ENCODE measurements around the gene LIPC. TPM values are rescaled to one million over a fixed set of nuclear protein-coding genes. Genes with fewer than 3 reads are reported as not detected.

LIPC gene
- total RNA-seq, 4 donors from 2014 or later = 0.48 to 8.2 (median 2.6) TPM; not detected in 1

DNA sequence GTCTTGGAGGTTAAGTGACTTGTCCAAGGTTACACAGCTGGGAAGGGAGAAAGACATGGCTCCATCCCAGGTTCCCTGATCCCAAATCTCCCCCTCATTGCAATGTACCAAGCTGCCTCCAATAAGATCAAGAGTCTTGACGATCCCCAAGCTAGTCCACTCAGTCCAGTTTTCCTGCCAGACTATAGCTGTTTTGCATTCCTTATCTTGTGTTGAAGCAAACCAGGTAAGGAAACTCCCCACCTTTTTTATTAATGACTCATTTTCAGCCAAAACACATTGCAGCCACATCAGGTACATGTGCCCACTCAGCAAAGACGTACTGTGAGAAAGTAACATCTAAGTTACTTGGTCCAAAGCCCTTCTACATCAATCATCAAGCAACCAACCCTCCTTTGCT lies 41.9 kb downstream of the LIPC start:
- intact Hi-C loops (cut with DNase I; ENCODE audit: low total_unique reads) = no loop called here
- H3K4me1 ChIP-seq = peaks cover 0 to 12% (median 0%) of the 10 kb centered on the region in 4 donors
- no peak for DNase-seq
- WGBS, 2 donors (ENCODE audit: low coverage in 1 of 2) = 60 to 68% methylated on average over 1 to 2 of the region's 2 CpGs
- H3K4me3 ChIP-seq = no peak overlapping the region
- no peaks in the 10 kb centered on the region for H3K36me3 ChIP-seq
- no peak for TF ChIP-seq EP300 (IDR thresholded peaks at IDR 0.05; ENCODE audit: low read depth)
- TF ChIP-seq, protein P1, sequence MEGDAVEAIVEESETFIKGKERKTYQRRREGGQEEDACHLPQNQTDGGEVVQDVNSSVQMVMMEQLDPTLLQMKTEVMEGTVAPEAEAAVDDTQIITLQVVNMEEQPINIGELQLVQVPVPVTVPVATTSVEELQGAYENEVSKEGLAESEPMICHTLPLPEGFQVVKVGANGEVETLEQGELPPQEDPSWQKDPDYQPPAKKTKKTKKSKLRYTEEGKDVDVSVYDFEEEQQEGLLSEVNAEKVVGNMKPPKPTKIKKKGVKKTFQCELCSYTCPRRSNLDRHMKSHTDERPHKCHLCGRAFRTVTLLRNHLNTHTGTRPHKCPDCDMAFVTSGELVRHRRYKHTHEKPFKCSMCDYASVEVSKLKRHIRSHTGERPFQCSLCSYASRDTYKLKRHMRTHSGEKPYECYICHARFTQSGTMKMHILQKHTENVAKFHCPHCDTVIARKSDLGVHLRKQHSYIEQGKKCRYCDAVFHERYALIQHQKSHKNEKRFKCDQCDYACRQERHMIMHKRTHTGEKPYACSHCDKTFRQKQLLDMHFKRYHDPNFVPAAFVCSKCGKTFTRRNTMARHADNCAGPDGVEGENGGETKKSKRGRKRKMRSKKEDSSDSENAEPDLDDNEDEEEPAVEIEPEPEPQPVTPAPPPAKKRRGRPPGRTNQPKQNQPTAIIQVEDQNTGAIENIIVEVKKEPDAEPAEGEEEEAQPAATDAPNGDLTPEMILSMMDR (IDR thresholded peaks at IDR 0.05) = no peak
- TF ChIP-seq POLR2AphosphoS5 (IDR thresholded peaks at IDR 0.05) = no peak
- TF ChIP-seq POLR2A (IDR thresholded peaks at IDR 0.05) = no peak
- H3K27me3 ChIP-seq = no peaks in the 10 kb centered on the region
- no peaks in the 10 kb centered on the region for H3K9me3 ChIP-seq
- in situ Hi-C loops (cut with MboI; ENCODE audit: low pct_ligation_motif_present in 1 of 4, low pct_unique_long_range_greater_than_20kb in 1 of 4, low sequenced_read_pairs in 3 of 4) = no loop called here
- H3K27ac ChIP-seq = no peak overlapping the region

DNA sequence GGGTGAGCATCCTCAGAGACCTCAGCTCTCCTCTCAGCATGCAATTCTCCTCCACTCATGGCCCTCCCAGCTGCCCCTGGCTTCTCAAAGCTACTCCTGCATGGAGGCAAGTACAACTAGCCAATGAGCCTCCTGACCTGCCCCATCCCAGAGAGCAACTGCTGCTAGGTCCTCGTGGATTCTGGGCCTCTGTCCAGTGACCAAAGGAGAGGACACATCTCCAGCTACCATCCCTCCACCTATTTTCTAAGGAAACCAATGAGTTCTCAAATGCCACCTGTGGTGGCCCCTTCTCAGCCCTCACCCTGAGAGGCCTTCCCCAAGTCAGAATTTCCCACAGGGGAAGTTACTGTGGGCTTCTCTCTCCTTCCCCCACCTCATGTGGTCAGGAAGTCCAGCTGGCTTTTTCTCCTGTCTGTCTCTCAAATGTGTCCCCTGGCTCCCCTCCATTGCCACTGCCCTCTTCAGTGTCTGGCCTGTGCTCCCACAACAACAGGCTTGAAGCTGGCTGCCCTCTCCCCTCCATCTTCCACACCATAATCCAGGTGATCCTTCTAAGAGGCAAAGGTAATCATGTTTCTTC lies 43.0 kb downstream of the LIPC start:
- intact Hi-C loops (cut with DNase I; ENCODE audit: low total_unique reads) = no loop called here

DNA sequence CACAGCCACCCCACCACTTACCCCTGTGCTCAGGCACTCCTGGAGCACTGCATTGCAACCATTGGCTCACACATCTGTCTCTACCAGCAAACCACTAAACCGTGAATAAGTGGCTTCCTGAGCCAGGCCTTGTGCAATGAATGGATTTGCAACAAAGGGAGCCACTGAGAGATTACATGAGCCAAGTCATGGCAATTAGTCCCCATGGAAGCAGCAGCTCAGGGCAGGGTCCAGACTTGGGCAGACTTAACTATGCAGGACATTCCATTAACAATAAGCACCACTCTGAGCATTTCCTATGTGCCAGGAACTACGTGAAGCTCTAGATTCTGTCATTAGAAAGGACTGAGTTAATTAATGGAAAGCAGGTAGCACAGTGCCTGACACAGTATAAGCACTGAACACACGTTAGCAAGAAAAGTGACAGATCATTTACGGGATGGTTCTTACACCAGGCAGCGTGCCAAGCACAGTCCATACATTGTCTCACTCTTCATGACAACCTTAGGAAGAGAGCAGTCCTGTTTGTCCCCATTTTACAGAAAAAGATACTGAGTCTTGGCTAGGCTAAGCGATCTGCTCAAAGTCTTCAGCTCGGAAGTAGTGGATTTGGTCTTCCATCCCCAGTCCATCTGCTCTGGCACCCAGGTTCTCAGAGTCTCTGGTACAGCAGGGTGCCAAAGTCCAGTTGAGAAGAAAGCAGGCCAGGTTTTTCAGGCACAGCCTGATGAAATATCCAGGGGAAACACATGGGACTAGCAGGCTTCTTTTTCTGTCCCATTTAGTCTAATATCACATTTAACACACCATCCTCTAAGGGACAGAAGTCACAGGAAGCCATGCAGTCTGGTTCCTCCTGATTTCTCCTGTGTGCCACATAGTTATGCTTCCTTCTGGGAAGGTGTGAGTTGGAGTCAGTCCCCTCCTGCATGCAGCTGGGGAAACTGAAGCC lies 44.1 kb downstream of the LIPC start:
- Histone ChIP-seq H3K36me3 (no peaks in the 10 kb centered on the region), H3K4me3 (no peak overlapping the region), H3K27ac (no peak overlapping the region), H3K4me1 (peaks cover 0 to 8% (median 0%) of the 10 kb centered on the region in 4 donors), H3K9me3 (no peaks in the 10 kb centered on the region), H3K27me3 (no peaks in the 10 kb centered on the region)
- in situ Hi-C loops (cut with MboI; ENCODE audit: low pct_ligation_motif_present in 1 of 4, low pct_unique_long_range_greater_than_20kb in 1 of 4, low sequenced_read_pairs in 3 of 4) = no loop called here
- no peak for DNase-seq
- WGBS, 2 donors (ENCODE audit: low coverage in 1 of 2) = 71 to 75% methylated on average over 2 to 7 of the region's 7 CpGs
- no peak for TF ChIP-seq POLR2A (IDR thresholded peaks at IDR 0.05)
- no peak for TF ChIP-seq POLR2AphosphoS5 (IDR thresholded peaks at IDR 0.05)
- TF ChIP-seq EP300 (IDR thresholded peaks at IDR 0.05; ENCODE audit: low read depth) = no peak
- TF ChIP-seq, protein P1 (IDR thresholded peaks at IDR 0.05) = no peak
- intact Hi-C loops (cut with DNase I; ENCODE audit: low total_unique reads) = no loop called here

More for the DNA sequence above, 43.0 kb downstream of the LIPC start:
- in situ Hi-C loops (cut with MboI; ENCODE audit: low pct_ligation_motif_present in 1 of 4, low pct_unique_long_range_greater_than_20kb in 1 of 4, low sequenced_read_pairs in 3 of 4) = no loop called here
- DNase-seq = no peak
- Histone ChIP-seq H3K4me3 (no peak overlapping the region), H3K27ac (no peak overlapping the region), H3K4me1 (peaks cover 0 to 12% (median 0%) of the 10 kb centered on the region in 4 donors), H3K27me3 (no peaks in the 10 kb centered on the region), H3K36me3 (no peaks in the 10 kb centered on the region), H3K9me3 (no peaks in the 10 kb centered on the region)
- TF ChIP-seq POLR2AphosphoS5 (IDR thresholded peaks at IDR 0.05) (no peak), POLR2A (IDR thresholded peaks at IDR 0.05) (no peak), EP300 (IDR thresholded peaks at IDR 0.05; ENCODE audit: low read depth) (no peak)
- TF ChIP-seq, protein P1 (IDR thresholded peaks at IDR 0.05) = no peak
- WGBS, 2 donors (ENCODE audit: low coverage in 1 of 2) = 93% methylated on average over 1 of the region's 1 CpG; no CpG with 5 or more reads in 1 of the 2 donors

DNA sequence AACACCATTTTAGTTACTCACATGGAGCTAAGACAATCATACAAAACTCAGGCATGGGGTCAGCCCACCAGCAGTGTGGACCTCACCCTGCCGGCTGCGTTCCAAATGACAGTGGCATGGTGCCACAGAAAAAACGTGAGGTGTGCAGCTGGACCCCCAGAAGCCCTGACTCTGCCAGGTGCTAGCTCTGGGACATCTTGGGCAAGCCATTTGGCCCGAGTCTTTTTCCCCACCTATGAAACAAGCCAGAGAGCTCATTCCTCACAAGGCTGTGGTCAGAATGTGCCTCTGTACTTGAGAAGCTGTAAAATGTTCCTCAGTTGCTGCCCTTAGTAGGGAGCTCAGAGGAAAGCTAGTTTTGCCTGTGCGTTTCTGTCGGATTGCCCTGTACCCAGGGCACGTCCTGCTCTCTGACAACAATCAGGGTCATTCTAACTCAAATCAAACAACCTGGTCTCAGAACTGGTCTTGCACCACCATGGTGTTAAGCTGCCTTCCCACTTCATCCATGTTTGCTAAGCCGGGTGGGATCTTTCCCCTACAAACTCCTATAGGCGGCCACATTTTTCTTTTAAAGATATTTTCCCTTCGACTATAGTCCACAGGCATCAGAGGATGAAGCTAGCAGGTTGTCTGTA lies 44.9 kb downstream of the LIPC start:
- Histone ChIP-seq H3K4me3 (no peak overlapping the region), H3K27ac (no peak overlapping the region), H3K36me3 (no peaks in the 10 kb centered on the region), H3K27me3 (no peaks in the 10 kb centered on the region), H3K4me1 (peaks cover 0 to 8% (median 0%) of the 10 kb centered on the region in 4 donors), H3K9me3 (no peaks in the 10 kb centered on the region)
- WGBS, 2 donors (ENCODE audit: low coverage in 1 of 2) = 68 to 88% methylated on average over 6 to 10 of the region's 10 CpGs
- in situ Hi-C loops (cut with MboI; ENCODE audit: low pct_ligation_motif_present in 1 of 4, low pct_unique_long_range_greater_than_20kb in 1 of 4, low sequenced_read_pairs in 3 of 4) = no loop called here
- DNase-seq = no peak
- TF ChIP-seq EP300 (IDR thresholded peaks at IDR 0.05; ENCODE audit: low read depth) = no peak
- TF ChIP-seq POLR2A (IDR thresholded peaks at IDR 0.05) = no peak
- TF ChIP-seq, protein P1 (IDR thresholded peaks at IDR 0.05) = no peak
- no peak for TF ChIP-seq POLR2AphosphoS5 (IDR thresholded peaks at IDR 0.05)
- intact Hi-C loops (cut with DNase I; ENCODE audit: low total_unique reads) = no loop called here
